GM21526 (cell line): Measurements from ENCODE around the gene LCLAT1.
"Not testable (repeated sequence)": the region's sequence is repeated elsewhere in the genome, so short reads cannot be mapped to it uniquely, and the experiment has no call there.

Source experiments
- ATAC-seq: cut with Tn5 transposase; IDR thresholded peaks from one replicate; pipeline ENCODE4 v1.9.1; 2021; ENCODE audit warnings: moderate library complexity; ENCODE audit not compliant: unreplicated experiment, low FRiP score

LCLAT1 gene

DNA sequence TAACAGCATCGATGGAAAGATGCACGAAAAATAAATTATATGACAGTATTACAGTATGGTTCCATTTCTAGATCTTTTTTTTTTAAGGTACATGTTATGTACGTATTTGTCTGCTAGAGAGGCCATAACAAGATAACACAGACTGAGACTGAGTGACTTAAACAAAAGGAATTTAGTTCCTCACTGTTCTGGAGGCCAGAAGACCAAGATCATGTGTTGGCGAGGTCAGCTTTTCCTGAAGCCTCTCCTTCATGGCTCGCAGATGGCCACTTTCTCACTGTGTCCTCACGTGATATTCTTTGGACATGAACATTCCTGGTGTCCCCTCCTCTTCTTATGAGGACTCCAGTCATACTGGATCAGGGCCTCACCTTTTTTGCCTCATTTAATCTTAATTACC is 182.8 kb downstream of the LCLAT1 start:
- ATAC-seq, result no peak

DNA sequence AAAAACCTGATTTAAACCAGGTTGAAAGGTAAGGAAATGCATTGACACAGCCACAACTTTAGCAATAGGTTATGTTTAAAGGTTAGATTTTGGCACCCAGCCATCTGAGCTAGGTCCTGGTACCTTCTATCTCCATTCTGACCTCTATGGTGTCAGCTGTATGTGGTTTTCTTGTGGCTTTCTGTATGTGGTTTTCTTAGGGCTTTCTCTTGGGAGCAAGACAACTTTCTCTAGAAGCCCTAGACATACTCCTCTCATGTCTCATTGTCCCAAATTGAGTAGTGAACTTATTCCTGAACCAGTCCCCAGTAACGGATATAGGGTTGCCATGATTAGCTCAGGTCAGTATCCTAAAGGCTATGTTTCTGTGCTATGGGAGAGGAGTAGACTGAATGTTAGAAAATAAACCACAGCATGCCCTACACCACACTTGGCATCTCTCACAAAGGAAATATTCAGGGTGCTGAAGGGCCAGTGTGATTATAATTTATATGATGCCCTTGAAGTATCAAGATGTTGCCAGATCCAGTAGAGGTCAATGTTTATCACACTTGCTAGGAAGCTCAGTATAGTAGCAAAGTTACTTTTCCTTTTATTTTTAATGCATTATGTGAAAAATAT is 184.1 kb downstream of the LCLAT1 start:
- ATAC-seq, result no peak

DNA sequence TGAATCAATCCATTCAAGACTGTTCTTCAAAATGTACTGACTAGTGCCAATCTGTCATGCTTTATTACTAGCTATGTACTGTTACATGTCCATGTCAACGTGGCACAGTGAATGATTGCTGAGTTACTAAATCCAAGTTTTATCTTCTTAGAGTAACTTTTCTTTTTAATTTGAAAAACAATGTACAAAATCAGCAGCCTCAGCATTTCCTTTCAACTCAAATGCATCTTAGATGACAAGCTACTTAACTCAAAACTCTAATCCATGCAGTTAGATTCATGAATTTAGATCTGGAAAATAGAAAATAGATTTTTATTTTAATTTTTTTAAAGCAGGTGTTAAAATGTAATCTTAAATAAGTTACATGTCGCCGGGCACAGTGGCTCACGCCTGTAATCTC is 186.0 kb downstream of the LCLAT1 start:
- ATAC-seq, result no peak

DNA sequence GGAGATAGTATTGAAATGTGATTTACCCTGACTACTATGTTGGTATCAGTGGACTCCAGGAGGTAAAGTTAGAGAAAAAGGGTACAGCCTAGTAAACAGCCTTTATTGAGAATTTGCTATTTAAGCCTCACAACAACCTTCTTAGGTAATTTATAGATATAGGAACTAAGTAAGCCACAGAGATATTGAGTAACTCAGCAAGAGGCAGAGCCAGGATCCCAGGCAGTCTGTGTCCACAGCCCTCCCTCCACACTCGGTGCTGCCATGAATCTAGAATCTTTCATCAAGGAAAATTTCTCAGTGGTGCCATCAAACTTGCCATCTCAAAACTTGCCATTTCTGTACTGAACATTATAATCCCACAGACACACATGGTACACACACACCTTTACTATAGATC is 189.3 kb downstream of the LCLAT1 start:
- no peak for ATAC-seq

DNA sequence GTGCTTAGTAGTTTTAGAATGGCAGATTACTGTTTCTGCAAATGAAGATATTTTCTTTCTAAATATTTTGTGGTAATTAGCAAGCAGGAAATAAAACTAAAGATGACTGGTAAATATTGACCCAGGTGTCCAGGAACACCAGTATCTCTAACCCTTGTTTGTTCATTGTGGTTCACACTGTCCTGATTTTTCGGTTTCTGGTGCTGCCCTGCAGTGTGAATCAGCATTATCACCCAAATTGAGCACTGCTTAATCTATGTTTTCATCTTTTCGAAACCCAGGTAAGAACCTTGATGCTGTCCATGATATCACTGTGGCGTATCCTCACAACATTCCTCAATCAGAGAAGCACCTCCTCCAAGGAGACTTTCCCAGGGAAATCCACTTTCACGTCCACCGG is 192.8 kb downstream of the LCLAT1 start:
- no peak for ATAC-seq

DNA sequence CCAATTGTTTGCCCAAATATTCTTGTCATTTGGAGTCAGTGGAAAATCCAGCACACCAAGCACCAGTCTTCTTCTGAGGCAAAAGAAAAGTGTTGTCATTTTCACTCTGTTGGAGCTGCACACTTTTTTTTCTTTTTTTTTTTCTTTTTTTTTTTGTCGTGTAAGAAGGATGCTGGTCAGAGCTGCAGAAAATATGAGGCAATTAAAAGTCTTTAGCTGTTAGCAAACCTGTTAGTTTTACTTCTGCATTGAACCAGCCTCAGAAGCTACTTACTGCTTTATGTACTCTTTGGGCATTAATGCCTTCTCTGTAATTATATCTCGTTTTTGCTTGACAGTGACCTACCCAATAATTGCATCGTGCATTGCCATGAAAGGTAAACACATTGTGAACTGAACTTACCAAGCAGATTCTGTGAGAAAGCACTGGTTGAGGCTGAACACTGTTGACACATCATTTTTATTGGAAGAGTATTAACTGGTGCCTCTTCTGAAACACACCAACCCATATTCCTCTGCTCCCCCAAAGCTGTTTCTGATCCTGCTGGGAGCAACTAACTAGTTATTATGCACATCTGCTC is 194.8 kb downstream of the LCLAT1 start:
- ATAC-seq, result no peak

DNA sequence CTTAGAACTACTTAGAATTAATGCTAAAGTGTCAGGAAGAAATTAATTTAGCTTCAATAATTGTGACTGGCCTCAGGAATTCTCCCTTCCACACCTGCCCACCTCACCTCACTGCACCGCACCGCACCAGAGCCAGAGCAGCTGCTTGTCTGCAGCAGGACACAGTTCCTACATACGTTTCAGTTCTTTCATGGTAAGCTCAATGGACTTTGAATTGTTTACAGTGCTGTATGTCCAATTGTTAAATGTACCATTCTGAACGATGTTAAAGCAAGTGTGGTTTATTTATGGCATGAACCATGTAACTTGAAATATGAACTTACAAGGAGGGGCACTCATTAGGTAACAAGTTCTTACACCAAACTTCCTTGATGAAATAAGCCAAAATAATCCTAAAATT is 196.0 kb downstream of the LCLAT1 start:
- ATAC-seq, result not testable (repeated sequence)

DNA sequence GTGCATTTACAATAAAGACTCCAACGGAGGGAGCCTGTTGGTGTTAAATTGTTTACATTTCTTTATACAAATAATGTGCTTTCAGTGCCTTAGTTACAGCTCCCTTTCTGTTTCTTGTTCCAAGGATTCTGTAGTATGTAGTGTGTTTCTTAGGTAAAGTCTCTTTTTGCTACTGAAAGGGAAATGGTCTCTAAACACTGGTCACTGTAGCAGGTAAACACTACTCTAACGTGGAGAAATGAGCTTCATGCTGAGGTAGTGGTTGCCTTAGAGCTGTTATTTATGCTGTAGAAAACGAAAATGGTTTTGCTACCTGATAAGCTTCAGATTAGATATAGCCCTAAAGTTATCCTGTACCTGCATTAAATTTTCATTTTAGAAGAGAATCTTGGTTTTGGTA is 196.6 kb downstream of the LCLAT1 start:
- no peak for ATAC-seq

DNA sequence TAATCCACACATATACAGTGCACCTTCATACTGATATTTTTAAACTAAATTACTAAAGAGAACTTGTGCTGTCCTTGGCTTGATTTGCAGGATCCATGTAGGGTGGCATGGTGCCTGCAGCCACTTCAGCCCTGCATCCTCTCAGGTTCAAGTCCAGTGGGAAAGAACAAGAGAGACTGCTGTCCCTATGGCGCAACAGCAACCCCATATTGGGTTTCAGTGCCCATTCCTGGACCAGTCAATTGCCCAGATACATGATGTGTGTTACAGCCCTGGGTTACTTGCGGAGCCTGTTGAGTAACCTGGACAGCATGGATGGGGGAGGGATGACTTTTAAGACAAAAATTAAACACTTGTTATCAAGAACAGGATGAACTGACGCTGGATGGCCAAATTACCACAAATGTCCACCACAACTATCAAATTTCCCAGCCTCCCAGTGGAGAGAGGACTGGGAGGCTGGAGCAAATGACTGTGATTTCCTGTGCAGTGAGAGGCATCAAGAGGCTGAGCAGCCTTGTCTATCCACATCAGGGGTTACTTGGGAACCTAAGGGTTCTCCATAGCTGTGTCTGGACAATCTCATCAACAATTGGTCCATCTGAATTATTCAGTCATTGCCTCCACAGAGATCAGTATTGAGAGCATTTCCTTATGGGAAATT is 198.2 kb downstream of the LCLAT1 start:
- no peak for ATAC-seq

DNA sequence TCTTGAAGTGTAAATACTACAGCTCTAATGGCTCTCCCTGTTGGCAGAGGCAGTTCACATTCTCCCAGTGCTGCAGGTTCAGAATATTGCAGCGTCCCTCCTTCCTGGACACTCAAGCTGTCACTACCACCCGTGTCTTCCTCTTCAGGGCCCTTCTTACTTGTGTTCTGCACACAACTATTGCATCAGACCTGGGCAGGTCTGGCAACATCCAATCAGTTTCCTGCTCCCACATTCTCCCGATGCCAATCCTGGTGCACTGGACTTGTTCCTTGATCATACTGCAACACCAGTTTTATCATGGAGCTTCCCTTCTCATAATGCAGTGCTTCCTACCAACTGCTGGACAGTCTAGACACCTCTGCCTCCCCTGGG is 198.7 kb downstream of the LCLAT1 start:
- ATAC-seq, result no peak

DNA sequence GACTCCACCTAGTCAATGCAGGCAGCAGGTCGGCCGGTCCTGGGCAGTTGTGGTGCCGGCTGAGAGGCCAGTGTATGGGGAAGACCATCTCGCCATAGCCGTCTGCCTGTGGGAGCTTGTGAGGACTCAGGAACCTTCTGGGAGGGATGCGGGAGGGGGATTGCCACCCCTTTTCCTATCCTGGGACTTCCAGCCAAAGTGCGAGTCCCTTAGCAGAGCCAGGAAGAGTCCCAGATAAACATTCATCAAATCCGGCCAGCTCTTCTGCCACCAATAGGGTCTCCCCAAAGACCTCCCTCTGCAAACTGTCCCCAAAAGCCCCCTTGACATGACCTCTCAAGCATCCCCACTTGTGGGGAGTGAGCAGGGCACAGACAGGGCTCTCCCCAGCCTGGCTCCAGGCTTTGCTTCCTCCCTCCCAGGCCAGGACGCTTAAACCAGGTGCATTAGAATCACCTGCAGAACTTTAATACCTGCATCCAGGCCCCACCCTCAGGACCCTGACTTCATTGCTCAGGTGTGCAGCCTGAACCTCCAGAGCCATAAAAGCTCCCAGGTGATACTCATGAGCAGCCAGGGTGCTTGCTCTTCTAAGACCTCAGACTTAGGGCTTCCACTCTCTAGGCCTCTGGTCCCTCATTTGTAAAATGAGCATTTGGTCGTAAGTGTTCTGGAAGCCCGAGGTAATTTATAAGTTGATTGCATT is 200.9 kb downstream of the LCLAT1 start:
- no peak for ATAC-seq

DNA sequence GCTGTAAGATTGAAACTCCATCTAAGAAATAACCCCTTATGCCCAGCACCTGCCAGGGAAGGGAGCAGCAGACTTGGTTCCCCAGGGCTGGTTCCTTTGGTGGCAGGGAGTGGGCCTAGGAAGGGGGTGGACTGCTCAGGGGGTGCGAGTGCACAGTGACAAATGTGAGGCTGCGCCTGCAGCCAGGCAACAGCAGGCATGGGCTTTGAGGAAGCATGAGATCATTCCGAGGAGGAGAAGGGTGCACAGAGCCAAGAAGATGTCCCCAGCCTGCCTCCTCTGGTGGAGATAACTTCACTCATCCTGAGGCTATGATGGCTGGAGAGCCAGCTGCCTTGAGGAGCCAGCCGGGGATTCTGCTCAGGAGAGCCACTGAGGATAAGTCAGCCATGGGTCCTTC is 202.2 kb downstream of the LCLAT1 start:
- no peak for ATAC-seq

DNA sequence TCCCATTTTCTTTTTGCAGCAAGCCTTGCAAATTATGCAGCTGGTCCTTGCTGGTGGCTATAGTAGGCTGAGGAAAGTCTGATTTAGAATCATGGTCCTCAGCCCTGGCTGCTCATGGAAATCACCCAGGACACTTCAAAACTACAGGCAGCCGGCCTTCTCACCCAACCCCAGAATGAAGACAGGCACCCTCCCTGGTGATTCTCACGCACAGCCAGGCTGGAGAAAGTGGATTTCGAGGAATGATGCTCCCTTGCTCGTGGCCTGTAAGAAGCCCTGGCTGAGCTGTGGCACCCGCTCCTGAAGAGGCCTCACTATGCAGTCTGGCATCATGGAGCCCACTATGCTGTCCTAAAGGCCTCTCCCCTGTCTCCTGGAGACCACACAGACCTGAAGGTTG is 202.8 kb downstream of the LCLAT1 start:
- ATAC-seq, result no peak

DNA sequence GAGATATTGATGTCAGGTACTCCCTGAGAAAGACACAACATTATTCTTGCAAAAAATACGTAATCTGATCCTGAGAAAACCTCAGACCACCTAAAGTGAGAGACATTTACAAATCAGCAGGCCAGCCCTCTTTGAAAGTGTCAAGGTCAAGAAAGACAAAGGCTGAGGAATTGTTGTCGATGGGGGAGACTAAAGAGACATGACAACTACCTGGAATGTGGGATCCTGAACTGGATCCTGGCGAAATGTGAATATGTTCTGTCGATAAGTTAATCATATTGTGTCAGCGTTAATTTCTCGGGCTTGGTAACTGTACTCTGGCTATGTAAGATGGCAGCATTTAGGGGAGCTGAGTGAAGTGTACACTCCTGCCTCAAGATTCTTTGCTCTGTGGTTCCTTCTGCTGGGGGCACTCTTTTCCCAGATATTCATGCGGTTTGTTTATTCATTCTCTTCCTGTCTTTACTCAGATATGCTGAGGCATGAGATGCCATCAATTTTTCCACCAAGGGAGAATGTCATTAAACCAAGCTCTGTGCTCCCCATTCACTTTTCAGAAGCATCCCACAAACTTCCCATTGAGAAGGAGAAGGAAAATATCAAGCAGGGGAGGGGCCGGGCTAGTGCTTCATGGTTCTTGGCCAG is 205.3 kb downstream of the LCLAT1 start:
- ATAC-seq, result no peak

DNA sequence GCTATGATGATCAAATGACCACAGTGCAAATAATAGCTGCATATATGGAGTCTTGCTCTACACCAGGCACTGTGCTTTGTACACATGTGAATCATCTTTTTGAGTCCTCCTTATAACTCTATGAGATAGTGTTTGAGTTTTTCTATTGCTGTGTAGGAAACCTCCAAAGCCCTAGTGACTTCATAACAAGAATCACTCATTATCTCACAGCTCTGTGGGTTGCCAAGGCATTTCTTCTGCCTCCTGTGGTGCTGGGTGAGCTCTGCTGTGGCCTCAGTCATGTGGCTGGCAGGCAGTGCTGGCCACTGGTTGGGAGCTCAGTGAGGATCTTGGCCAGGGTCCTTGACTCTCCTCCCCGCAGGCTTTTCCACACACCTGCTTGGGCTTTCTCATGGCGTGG is 206.8 kb downstream of the LCLAT1 start:
- no peak for ATAC-seq

DNA sequence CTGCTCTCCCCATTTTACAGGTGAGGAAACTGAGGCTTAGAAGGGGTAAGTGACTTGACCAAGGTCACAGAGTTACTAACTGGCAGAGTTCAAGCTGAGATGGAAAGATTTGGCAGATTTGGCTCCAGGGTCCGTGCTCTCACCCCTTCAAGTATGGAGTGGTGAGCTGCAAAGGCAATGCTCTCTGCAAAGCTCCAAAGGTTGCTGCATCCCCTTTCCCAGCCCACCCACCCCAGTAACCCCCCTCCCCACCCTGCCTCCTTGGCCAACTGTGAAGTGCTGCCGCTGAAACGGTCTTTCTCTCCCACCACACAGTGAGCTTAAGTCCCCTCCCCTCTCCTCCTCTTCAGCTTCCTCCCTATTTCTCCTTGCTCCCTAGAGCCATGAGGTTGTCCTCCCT is 207.4 kb downstream of the LCLAT1 start:
- no peak for ATAC-seq

DNA sequence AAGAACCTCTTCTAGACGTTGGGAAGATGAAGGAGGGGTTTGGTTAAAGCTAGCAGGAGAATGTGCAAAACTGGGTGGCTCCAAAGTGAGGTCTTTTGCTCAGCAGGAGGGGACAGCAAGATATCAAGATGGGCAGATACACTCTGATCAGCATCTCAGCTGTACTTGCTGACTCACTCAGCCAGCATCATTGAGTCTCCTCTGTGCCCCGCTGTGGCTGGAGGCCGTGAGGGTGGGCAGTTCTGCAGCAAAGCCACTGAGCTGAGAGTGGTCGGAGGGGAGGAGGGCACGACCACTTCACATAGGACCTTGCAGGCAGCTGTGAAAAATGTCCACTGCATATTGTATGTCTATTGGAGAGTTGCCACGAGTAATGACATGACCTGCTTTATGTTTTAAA is 208.2 kb downstream of the LCLAT1 start:
- no peak for ATAC-seq

DNA sequence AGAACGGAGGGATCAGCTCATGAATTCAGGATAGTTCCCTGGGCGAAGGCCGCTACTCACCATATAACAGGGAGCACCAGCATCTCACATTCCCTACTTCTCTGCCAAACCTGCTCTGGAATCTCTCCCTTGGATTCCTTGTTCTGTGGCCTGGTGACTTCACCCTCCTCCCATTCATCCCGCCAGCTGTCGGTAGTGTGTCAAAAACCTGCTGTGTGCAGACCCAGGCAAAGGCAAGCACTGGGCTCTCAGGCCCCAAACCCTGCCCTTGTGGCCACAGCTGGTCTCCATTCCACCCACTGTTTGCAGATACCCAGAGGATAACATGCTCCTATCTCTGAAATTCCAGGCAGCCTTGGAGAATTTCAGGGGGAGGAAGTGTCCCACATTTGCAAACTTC is 208.6 kb downstream of the LCLAT1 start:
- ATAC-seq, result no peak

DNA sequence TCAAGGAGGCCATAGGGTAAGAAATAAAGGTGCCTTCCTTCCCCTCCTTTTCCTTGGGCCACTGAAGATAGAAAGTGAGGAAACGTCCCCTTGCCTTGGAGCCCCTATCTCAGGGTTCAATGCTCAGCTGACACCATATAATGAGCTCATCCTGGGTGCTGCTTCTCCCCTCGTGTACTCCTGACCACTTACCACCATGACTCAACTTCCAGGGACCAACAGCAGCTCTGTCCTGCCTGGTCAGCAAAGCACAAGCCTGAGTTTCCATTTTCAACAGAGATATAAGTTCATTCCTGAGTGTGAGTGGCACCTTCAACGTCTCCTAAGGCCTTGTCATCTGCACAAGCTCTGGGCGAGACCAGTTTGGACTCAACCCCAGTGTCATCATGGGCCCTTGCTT is 209.0 kb downstream of the LCLAT1 start:
- no peak for ATAC-seq

DNA sequence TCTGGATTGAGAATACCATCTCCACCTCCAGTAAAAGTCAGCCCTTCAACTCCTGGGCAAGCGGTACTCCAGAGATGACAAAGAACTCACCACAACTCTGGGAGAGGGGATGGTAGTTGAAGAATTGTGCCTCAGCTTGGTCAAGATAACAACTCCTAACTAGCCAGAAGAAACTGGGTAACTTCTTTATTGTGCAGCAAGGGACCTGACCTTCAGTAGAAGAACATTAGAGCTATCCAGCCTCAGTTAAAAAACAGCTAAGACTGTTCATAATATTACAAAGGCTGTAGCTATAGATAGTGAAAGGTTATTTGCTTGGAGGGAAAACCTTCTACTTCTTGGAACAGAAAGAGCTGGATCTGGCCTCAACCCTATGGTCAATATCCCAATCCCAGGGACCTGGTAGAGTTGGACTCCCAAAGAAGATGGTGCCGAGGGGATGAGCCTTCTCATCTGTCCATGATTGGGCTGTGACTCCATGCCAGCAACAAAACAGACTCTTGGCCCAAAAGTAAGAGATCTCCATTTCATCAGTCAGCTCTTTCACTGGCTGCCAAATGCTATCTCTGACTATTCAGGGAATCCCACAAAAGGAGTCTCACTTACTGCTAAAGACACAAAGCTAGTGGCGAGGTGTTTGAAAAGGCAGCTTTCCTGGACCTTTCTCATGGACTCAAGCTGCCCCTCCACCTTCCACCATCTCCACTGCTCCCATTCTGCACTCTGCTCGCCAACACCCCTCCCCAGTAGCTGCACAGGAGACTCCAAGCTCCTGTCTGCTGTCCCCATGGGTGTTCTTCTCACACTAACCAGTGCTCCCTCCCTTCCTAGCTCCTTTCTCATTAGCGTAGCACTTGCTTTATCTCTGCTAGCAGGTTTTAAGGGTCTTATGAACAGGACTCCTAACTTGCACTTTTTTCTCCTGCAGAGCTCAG is 214.4 kb downstream of the LCLAT1 start:
- no peak for ATAC-seq
